GM20000 (cell line): ENCODE results near the gene PKN2.
"Not testable (repeated sequence)": the region's sequence is repeated elsewhere in the genome, so short reads cannot be mapped to it uniquely, and the experiment has no call there.

Source experiments
- DNase-seq: peaks from one replicate; pipeline ENCODE4 v3.0.0; 2012; ENCODE audit warnings: low spot score
- CTCF ChIP-seq: IDR thresholded peaks from 2 replicates; pipeline ENCODE4 v1.5.1; 2012; ENCODE audit warnings: mild to moderate bottlenecking, control low read depth; ENCODE audit errors: extremely low read depth, missing control alignments

Gene PKN2

GRCh38 chr1:88878731-88879130, 194.7 kb downstream of the PKN2 start:
- TF ChIP-seq CTCF = no peak
- DNase-seq = no peak

GRCh38 chr1:88880717-88881116, 196.6 kb downstream of the PKN2 start:
- DNase-seq = not testable (repeated sequence)

GRCh38 chr1:88883156-88883555, 199.1 kb downstream of the PKN2 start:
- no peak for DNase-seq

More at GRCh38 chr1:88883156-88883555, 199.1 kb downstream of the PKN2 start:
- TF ChIP-seq CTCF = no peak
